ENCODE measurements around the gene KCNMA1. TPM values are rescaled to one million over a fixed set of nuclear protein-coding genes. Genes with fewer than 3 reads are reported as not detected.

KCNMA1 gene
- total RNA-seq, 1 experiment from 2014 or later: 0.49 TPM

DNA sequence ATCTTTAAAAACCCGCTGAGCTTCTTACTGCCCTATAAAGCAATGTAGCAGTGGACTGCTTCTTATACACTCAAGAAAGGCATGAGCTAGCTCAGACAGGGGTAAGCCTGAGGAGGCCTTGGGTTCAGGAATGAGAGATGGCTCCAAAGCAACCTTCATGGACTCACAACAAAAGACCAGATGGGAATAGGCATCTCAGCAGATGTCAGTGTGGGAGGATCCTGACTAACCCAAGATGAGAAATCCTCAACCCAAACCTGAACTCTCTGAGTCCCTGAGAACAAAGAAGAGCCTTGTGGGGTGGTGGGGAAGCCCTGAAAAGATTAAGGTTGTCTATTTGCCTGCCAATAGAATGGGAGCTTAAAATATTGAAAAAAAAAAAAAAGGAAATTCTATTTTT, 807.4 kb downstream of the KCNMA1 start:
- intact Hi-C loops (cut with micrococcal nuclease): no loop called here
- H3K27ac ChIP-seq (ENCODE audit: low read depth, low read length): no peak overlapping the region
- no peaks in the 10 kb centered on the region for H3K9me2 ChIP-seq (ENCODE audit: insufficient read depth)
- H3K4me2 ChIP-seq (ENCODE audit: low read length): no peak overlapping the region
- no peak for ATAC-seq
- H3K27me3 ChIP-seq (ENCODE audit: insufficient read depth, low read length): peaks cover 29% of the 10 kb centered on the region
- DNase-seq (ENCODE audit: low read depth, low spot score): no peak
- no peaks in the 10 kb centered on the region for H3K36me3 ChIP-seq (ENCODE audit: control insufficient read depth in 1 of 2, insufficient read depth in 2 of 2, low read length in 2 of 2)
- BruUV-seq (replicated peaks): no TSS peak
- no peak overlapping the region for H3K9ac ChIP-seq (ENCODE audit: low read length)
- H2AFZ ChIP-seq (ENCODE audit: low read depth, low read length, poor library complexity, severe bottlenecking): no peak overlapping the region
- ChIA-PET RAD21 (ENCODE audit: low non-redundant PET in 1 of 2, low total read pairs in 2 of 2, uncharacterized antibody in 2 of 2, unreplicated experiment in 2 of 2) (no interaction called here), CTCF (no interaction called here), POLR2A (no interaction called here)
- H3K4me3 ChIP-seq (replicated peaks in 1 of 2; ENCODE audit: low read depth in 1 of 2, low read length in 2 of 2): no peak overlapping the region
- no peaks in the 10 kb centered on the region for H3K79me2 ChIP-seq (ENCODE audit: insufficient read depth, low read length)
- TF ChIP-seq, protein P1, sequence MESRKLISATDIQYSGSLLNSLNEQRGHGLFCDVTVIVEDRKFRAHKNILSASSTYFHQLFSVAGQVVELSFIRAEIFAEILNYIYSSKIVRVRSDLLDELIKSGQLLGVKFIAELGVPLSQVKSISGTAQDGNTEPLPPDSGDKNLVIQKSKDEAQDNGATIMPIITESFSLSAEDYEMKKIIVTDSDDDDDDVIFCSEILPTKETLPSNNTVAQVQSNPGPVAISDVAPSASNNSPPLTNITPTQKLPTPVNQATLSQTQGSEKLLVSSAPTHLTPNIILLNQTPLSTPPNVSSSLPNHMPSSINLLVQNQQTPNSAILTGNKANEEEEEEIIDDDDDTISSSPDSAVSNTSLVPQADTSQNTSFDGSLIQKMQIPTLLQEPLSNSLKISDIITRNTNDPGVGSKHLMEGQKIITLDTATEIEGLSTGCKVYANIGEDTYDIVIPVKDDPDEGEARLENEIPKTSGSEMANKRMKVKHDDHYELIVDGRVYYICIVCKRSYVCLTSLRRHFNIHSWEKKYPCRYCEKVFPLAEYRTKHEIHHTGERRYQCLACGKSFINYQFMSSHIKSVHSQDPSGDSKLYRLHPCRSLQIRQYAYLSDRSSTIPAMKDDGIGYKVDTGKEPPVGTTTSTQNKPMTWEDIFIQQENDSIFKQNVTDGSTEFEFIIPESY (IDR thresholded peaks at IDR 0.05; ENCODE audit: extremely low read depth, insufficient replicate concordance, low read length): no peak
- TF ChIP-seq ZFX (IDR thresholded peaks at IDR 0.05): no peak
- TF ChIP-seq CBX3 (IDR thresholded peaks at IDR 0.05; ENCODE audit: low read depth): no peak
- TF ChIP-seq, protein P2, sequence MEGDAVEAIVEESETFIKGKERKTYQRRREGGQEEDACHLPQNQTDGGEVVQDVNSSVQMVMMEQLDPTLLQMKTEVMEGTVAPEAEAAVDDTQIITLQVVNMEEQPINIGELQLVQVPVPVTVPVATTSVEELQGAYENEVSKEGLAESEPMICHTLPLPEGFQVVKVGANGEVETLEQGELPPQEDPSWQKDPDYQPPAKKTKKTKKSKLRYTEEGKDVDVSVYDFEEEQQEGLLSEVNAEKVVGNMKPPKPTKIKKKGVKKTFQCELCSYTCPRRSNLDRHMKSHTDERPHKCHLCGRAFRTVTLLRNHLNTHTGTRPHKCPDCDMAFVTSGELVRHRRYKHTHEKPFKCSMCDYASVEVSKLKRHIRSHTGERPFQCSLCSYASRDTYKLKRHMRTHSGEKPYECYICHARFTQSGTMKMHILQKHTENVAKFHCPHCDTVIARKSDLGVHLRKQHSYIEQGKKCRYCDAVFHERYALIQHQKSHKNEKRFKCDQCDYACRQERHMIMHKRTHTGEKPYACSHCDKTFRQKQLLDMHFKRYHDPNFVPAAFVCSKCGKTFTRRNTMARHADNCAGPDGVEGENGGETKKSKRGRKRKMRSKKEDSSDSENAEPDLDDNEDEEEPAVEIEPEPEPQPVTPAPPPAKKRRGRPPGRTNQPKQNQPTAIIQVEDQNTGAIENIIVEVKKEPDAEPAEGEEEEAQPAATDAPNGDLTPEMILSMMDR (IDR thresholded peaks at IDR 0.05 in 2 of 3, conservative IDR thresholded peaks at IDR 0.05 in 1 of 3; ENCODE audit: borderline replicate concordance in 1 of 3, insufficient read depth in 1 of 3, low read depth in 2 of 3, low read length in 2 of 3): no peak
- no peak for TF ChIP-seq SIN3A (IDR thresholded peaks at IDR 0.05; ENCODE audit: low read depth)
- TF ChIP-seq, protein P3, sequence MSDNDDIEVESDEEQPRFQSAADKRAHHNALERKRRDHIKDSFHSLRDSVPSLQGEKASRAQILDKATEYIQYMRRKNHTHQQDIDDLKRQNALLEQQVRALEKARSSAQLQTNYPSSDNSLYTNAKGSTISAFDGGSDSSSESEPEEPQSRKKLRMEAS (IDR thresholded peaks at IDR 0.05): no peak
- no peak for TF ChIP-seq POLR2A (IDR thresholded peaks at IDR 0.05; ENCODE audit: borderline replicate concordance, extremely low read depth, insufficient read depth, insufficient read length)
- TF ChIP-seq ZNF274 (IDR thresholded peaks at IDR 0.05; ENCODE audit: low read depth, low read length): no peak
- TF ChIP-seq EZH2 (IDR thresholded peaks at IDR 0.05): no peak
- no peak for TF ChIP-seq CEBPB (IDR thresholded peaks at IDR 0.05; ENCODE audit: low read depth)
- no peak for TF ChIP-seq EZH2phosphoT487 (IDR thresholded peaks at IDR 0.05; ENCODE audit: borderline replicate concordance)
- TF ChIP-seq TCF7L2 (IDR thresholded peaks at IDR 0.05; ENCODE audit: borderline replicate concordance, extremely low read depth, insufficient read depth, insufficient read length): no peak
- TF ChIP-seq, protein P4, sequence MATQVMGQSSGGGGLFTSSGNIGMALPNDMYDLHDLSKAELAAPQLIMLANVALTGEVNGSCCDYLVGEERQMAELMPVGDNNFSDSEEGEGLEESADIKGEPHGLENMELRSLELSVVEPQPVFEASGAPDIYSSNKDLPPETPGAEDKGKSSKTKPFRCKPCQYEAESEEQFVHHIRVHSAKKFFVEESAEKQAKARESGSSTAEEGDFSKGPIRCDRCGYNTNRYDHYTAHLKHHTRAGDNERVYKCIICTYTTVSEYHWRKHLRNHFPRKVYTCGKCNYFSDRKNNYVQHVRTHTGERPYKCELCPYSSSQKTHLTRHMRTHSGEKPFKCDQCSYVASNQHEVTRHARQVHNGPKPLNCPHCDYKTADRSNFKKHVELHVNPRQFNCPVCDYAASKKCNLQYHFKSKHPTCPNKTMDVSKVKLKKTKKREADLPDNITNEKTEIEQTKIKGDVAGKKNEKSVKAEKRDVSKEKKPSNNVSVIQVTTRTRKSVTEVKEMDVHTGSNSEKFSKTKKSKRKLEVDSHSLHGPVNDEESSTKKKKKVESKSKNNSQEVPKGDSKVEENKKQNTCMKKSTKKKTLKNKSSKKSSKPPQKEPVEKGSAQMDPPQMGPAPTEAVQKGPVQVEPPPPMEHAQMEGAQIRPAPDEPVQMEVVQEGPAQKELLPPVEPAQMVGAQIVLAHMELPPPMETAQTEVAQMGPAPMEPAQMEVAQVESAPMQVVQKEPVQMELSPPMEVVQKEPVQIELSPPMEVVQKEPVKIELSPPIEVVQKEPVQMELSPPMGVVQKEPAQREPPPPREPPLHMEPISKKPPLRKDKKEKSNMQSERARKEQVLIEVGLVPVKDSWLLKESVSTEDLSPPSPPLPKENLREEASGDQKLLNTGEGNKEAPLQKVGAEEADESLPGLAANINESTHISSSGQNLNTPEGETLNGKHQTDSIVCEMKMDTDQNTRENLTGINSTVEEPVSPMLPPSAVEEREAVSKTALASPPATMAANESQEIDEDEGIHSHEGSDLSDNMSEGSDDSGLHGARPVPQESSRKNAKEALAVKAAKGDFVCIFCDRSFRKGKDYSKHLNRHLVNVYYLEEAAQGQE (IDR thresholded peaks at IDR 0.05; ENCODE audit: low read depth): no peak
- H3K4me1 ChIP-seq (ENCODE audit: control insufficient read depth in 1 of 2, insufficient read depth in 2 of 2, low read length in 2 of 2): no peaks in the 10 kb centered on the region
- H3K9me3 ChIP-seq (ENCODE audit: control insufficient read depth in 1 of 2, insufficient read depth in 1 of 2, low read depth in 1 of 2, low read length in 2 of 2): no peaks in the 10 kb centered on the region
- H4K20me1 ChIP-seq (ENCODE audit: insufficient read depth): no peaks in the 10 kb centered on the region

All from HCT116 (cell line).